HG02938 (cell line): ENCODE data around the gene HNF4A.

Experiments
- ATAC-seq: cut with Tn5 transposase; IDR thresholded peaks from one replicate; pipeline ENCODE4 v1.9.1; 2021; ENCODE audit warnings: mild to moderate bottlenecking, moderate library complexity; ENCODE audit not compliant: unreplicated experiment

The HNF4A gene

GRCh38 chr20:44419131-44419844, 63.8 kb downstream of the HNF4A start:
- ATAC-seq: no peak

- no peak for ATAC-seq
Observed at GRCh38 chr20:44420497-44420896, 65.0 kb downstream of the HNF4A start.

DNA sequence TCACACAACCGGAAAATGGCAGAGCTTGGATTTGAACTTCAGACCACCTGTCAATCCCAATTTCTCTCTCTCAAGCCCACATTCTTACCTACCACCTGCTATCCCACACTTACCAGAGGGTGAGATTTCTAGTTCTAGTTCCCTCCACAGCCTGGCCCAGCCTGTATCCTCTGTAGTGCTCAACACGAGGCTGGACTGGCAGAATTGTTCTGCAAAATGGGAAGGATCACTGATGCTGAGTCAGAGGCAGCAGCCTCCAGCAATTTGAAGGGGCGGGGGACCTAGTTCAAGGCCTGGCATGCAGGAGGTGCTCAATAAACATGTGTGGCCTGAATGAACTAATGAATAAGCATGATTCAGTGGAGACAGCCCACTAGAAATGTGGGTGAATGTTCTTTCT, 66.6 kb downstream of the HNF4A start:
- no peak for ATAC-seq

GRCh38 chr20:44423480-44423879, 68.0 kb downstream of the HNF4A start:
- no peak for ATAC-seq

GRCh38 chr20:44424039-44424495, 68.6 kb downstream of the HNF4A start:
- no peak for ATAC-seq

GRCh38 chr20:44425923-44426322, 70.4 kb downstream of the HNF4A start:
- ATAC-seq: no peak

DNA sequence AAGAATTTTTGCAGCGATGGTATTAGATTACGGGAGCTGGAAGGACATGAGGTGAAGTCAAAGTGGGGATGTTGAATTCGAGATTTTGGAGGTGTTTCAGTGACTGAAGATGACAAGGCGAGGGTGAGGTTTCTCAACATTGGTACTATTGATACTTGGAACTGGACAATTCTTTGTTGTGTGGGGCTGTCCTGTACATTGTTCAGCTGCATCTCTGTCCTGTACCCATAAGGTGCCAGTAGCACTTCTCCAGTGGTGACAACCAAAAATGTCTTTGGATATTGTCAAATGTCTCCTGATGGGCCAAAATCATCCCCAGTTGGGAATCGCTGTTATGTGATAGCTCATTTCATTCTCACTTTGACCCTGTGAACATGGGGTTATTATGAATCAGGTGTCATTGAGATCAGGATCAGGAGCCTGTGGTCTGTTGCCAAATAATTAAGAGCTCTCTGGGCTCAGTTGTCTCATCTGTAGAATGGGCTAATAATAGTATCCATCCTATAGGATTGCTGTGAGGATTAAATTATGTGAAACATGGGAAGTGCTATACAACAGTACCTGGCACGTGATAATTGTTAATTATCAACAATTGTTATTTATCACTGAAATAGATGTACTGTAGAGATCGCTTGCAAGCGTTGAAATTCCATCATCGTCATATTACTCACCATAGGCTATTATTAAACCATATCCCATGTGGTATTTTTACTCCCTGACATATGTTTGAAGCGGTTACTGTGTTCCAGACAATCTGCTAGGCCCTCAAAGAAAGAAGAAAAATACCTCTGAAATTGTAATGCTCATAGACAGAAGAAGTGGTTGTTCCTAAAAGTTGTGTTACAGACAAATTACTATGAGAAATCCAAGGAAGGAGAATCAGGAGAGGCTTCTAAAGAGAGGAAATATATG, 71.6 kb downstream of the HNF4A start:
- no peak for ATAC-seq

GRCh38 chr20:44427804-44428173, 72.3 kb downstream of the HNF4A start:
- no peak for ATAC-seq

DNA sequence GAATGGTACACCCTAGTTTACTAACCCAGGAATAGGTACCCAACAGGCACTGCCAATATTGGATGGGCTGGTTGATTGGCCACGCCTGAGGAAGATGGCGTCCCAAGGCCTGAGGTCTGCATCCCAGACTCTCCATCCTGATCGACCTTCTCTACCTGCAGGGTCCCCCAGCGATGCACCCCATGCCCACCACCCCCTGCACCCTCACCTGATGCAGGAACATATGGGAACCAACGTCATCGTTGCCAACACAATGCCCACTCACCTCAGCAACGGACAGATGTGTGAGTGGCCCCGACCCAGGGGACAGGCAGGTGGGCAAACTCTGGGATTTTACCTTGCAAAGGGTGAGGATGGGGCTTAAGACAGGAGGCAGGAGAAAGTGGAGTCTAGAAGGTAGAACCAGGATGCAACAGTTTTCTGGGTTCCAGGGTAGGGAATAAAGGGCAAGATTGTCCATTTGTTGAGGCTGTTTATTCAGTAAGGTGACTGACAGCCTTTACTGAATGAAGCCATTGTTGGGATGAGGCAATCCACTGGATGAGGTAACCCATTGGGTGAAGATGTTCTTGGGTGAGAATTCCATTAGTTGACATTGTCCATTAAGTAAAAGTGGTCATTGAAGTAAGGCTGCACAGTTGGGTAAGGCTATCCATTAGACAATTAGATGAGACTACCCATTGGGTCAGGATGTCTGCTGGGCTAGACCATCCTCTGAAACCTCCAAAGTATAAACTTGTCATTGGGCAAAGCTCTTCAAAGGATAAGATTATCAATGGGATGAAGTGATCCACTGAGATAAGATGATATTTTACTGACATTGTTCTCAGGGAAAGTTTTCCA, 72.9 kb downstream of the HNF4A start:
- no peak for ATAC-seq

GRCh38 chr20:44429017-44429339, 73.5 kb downstream of the HNF4A start:
- ATAC-seq: no peak

- no peak for ATAC-seq
Observed at GRCh38 chr20:44429419-44430269, 74.1 kb downstream of the HNF4A start.

GRCh38 chr20:44430270-44431065, 75.0 kb downstream of the HNF4A start:
- no peak for ATAC-seq

DNA sequence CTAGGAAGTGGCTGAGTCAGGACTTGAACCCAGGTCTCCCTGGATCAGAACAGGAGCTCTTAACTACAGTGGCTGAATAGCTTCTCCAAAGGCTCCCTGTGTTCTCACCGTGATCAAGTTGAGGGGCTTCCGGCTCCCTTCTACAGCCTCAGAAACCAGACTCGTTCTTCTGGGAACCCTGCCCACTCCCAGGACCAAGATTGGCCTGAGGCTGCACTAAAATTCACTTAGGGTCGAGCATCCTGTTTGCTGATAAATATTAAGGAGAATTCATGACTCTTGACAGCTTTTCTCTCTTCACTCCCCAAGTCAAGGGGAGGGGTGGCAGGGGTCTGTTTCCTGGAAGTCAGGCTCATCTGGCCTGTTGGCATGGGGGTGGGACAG, 75.6 kb downstream of the HNF4A start:
- ATAC-seq: no peak

DNA sequence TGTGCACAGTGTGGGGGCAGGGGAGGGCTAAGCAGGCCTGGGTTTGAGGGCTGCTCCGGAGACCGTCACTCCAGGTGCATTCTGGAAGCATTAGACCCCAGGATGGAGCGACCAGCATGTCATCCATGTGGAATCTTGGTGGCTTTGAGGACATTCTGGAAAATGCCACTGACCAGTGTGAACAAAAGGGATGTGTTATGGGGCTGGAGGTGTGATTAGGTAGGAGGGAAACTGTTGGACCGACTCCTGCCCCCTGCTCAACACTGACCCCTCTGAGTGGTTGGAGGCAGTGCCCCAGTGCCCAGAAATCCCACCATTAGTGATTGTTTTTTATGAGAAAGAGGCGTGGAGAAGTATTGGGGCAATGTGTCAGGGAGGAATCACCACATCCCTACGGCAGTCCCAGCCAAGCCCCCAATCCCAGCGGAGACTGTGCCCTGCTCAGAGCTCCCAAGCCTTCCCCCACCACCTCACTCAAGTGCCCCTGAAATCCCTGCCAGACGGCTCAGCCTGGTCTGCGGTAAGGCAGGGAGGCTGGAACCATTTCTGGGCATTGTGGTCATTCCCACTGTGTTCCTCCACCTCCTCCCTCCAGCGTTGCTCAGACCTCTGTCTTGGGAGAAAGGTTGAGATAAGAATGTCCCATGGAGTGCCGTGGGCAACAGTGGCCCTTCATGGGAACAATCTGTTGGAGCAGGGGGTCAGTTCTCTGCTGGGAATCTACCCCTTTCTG, 76.2 kb downstream of the HNF4A start:
- ATAC-seq: no peak

DNA sequence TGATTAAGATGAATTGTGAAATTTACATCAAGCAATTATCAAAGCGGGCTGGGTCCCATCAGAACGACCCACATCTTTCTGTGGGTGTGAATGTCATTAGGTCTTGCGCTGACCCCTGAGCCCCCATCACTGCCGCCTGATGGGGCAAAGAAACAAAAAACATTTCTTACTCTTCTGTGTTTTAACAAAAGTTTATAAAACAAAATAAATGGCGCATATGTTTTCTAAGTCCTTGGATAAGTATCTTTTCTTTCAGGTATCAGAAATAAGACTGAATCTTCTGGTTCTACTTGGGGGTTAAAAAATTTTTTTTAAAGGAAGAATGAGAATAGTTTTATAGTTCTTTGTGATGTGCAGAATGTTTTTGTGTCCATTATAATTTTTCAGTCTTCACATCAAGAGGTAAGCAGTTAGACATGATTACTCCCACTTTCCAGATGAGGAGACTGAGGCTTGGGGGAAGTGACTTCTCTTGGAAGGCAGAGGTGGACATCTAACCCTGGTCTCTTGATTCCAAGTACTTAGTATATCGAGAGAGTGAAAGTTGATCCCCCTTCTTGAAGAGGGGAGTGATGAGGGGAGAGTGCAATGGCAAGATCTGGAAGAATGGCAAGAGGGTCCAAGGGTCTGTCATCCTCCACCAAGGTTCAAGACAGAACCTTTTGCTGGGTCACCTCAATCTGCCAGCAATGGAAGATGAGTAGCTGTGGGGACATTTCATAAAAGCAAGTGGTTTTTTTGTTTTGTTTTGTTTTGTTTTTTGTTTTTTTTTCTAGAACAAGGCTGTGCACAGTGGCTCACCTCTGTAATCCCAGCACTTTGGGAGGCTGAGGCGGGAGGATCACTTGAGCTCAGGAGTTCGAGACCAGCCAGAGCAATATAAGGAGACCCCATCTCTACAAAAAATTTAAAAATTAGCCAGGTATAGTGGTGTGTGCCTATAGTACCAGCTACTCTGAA, 77.4 kb downstream of the HNF4A start:
- ATAC-seq: no peak

GRCh38 chr20:44433751-44434538, 78.4 kb downstream of the HNF4A start:
- ATAC-seq: no peak
